RWPE2 (cell line): ENCODE data around the gene MRPL34.

Source experiments
- ATAC-seq: fragments of 200-7000 bp; cut with Tn5 transposase; 3 replicates; pipeline ENCODE4 v1.9.1; 2021; ENCODE audit warnings: low read depth
- DNase-seq: peaks from one replicate; pipeline ENCODE4 v3.0.0-alpha.2; 2020; ENCODE audit warnings: low spot score
- H3K27ac ChIP-seq: fragments of 450-650 bp; 2 replicates; pipeline ENCODE4 v1.5.1; 2017; ENCODE audit warnings: mild to moderate bottlenecking; ENCODE audit not compliant: poor library complexity, severe bottlenecking
- H3K27me3 ChIP-seq: fragments of 250-450 bp; sonication (Bioruptor Pico); 2 replicates; pipeline ENCODE4 v1.5.1; 2021; ENCODE audit warnings: mild to moderate bottlenecking, moderate library complexity; ENCODE audit not compliant: insufficient read depth, poor library complexity, severe bottlenecking
- H3K36me3 ChIP-seq: fragments of 250-450 bp; sonication (Bioruptor Pico); 2 replicates; pipeline ENCODE4 v1.5.1; 2020; ENCODE audit warnings: low read depth, mild to moderate bottlenecking, moderate library complexity
- H3K4me1 ChIP-seq: fragments of 250-450 bp; sonication (Bioruptor Pico); 2 replicates; pipeline ENCODE4 v1.5.1; 2021; ENCODE audit warnings: mild to moderate bottlenecking, moderate library complexity; ENCODE audit not compliant: insufficient read depth, poor library complexity, severe bottlenecking
- H3K4me3 ChIP-seq: fragments of 250-450 bp; sonication (Bioruptor Pico); 2 replicates; pipeline ENCODE4 v1.5.1; 2021; ENCODE audit warnings: mild to moderate bottlenecking, moderate library complexity; ENCODE audit not compliant: severe bottlenecking
- H3K9me3 ChIP-seq: fragments of 250-450 bp; sonication (Bioruptor Pico); 2 replicates; pipeline ENCODE4 v1.5.1; 2021; ENCODE audit warnings: mild to moderate bottlenecking, moderate library complexity; ENCODE audit not compliant: severe bottlenecking
- CTCF ChIP-seq: fragments of 450-650 bp; IDR thresholded peaks from one replicate; pipeline ENCODE4 v1.5.1; 2017; ENCODE audit warnings: mild to moderate bottlenecking, moderate library complexity; ENCODE audit not compliant: poor library complexity, severe bottlenecking

MRPL34 gene

GRCh38 chr19:17309198-17309964 lies 3.7 kb downstream of the MRPL34 start, which contains the start of gene DDA1:
DDA1 (plus strand) TSS chr19:17309563; CDS start chr19:17309655, 92 bp downstream.
- H3K9me3 ChIP-seq: no peaks in the 10 kb centered on the region
- H3K27ac ChIP-seq: peak within 1 kb of the TSS; percentile 66
- peaks cover 11% of the 10 kb centered on the region for H3K4me1 ChIP-seq
- peak within 1 kb of the TSS; percentile 60 for H3K4me3 ChIP-seq
- H3K27me3 ChIP-seq: no peaks in the 10 kb centered on the region
- DNase-seq (peak; percentile 99), ATAC-seq (peak; percentile 80)
- TF ChIP-seq CTCF: no peak
- H3K36me3 ChIP-seq: peaks cover 19% of the 10 kb centered on the region

- ATAC-seq: no peak
- Histone ChIP-seq H3K4me1 (peaks cover 9% of the 10 kb centered on the region), H3K27ac (peak overlapping the region; percentile 66), H3K36me3 (peaks cover 24% of the 10 kb centered on the region), H3K27me3 (no peaks in the 10 kb centered on the region), H3K9me3 (no peaks in the 10 kb centered on the region), H3K4me3 (peak overlapping the region; percentile 60)
- DNase-seq: no peak
- no peak for TF ChIP-seq CTCF
These were observed 4.3 kb downstream of the MRPL34 start for GRCh38 chr19:17309965-17310461.

GRCh38 chr19:17311455-17312188 lies 6.0 kb downstream of the MRPL34 start:
- no peak overlapping the region for H3K4me3 ChIP-seq

GRCh38 chr19:17312189-17313113 lies 6.8 kb downstream of the MRPL34 start:
- no peak for ATAC-seq
- peak overlapping the region; percentile 66 for H3K27ac ChIP-seq
- DNase-seq: no peak
- H3K9me3 ChIP-seq: no peaks in the 10 kb centered on the region
- peaks cover 39% of the 10 kb centered on the region for H3K36me3 ChIP-seq
- TF ChIP-seq CTCF: no peak
- peaks cover 13% of the 10 kb centered on the region for H3K4me1 ChIP-seq
- no peaks in the 10 kb centered on the region for H3K27me3 ChIP-seq
- no peak overlapping the region for H3K4me3 ChIP-seq

More at GRCh38 chr19:17311455-17312188, 6.0 kb downstream of the MRPL34 start:
- Histone ChIP-seq H3K27ac (peak overlapping the region; percentile 66), H3K9me3 (no peaks in the 10 kb centered on the region), H3K27me3 (no peaks in the 10 kb centered on the region), H3K36me3 (peaks cover 34% of the 10 kb centered on the region), H3K4me1 (peaks cover 9% of the 10 kb centered on the region)
- ATAC-seq (peak; percentile 46; the same call in 2 of the 3 replicates), DNase-seq (no peak)
- no peak for TF ChIP-seq CTCF
